HepG2 (cell line): Measurements from ENCODE around the gene UHMK1. TPM values are rescaled to one million over a fixed set of nuclear protein-coding genes. Genes with fewer than 3 reads are reported as not detected.

ENCODE experiments used
- ATF3 ChIP-seq: sonication (generic); formaldehyde crosslinking; IDR thresholded peaks from 2 replicates; pipeline ENCODE4 v1.4.0; 2020; ENCODE audit warnings: missing genetic modification reagents
- FOXA1 ChIP-seq, 2 experiments: fragments of 450-650 bp in 1 of 2; sonication (generic) in 1 of 2; formaldehyde crosslinking in 1 of 2; IDR thresholded peaks; 2 replicates each; pipeline versions ENCODE4 v1.4.0 to v1.6.1; 2016 to 2020; ENCODE audit warnings: missing genetic modification reagents in 1 of 2
- KIAA2018 ChIP-seq: sonication (generic); formaldehyde crosslinking; IDR thresholded peaks from 2 replicates; pipeline ENCODE4 v1.5.0; 2020; ENCODE audit warnings: mild to moderate bottlenecking, missing genetic modification reagents, borderline replicate concordance
- PCBP1 ChIP-seq: fragments of 200-400 bp; formaldehyde crosslinking; IDR thresholded peaks from 2 replicates; pipeline ENCODE4 v1.6.1; 2017; ENCODE audit warnings: mild to moderate bottlenecking, low read depth, low read length, borderline replicate concordance
- PHF21A ChIP-seq: sonication (generic); formaldehyde crosslinking; IDR thresholded peaks from 2 replicates; pipeline ENCODE4 v1.5.0; 2020; ENCODE audit warnings: mild to moderate bottlenecking, missing genetic modification reagents
- RFXAP ChIP-seq: sonication (generic); formaldehyde crosslinking; IDR thresholded peaks from 2 replicates; pipeline ENCODE4 v1.4.0; 2020; ENCODE audit warnings: missing genetic modification reagents, borderline replicate concordance
- ZBTB3 ChIP-seq: sonication (generic); formaldehyde crosslinking; IDR thresholded peaks from 2 replicates; pipeline ENCODE4 v1.4.0; 2020; ENCODE audit warnings: low read depth, mild to moderate bottlenecking, moderate library complexity, missing genetic modification reagents, borderline replicate concordance
- ZBTB42 ChIP-seq: sonication (generic); formaldehyde crosslinking; IDR thresholded peaks from 2 replicates; pipeline ENCODE4 v1.5.0; 2020; ENCODE audit warnings: mild to moderate bottlenecking, missing genetic modification reagents
- ZNF20 ChIP-seq: sonication (generic); formaldehyde crosslinking; IDR thresholded peaks from 2 replicates; pipeline ENCODE4 v1.4.0; 2020; ENCODE audit warnings: mild to moderate bottlenecking, moderate library complexity, missing genetic modification reagents
- ZNF460 ChIP-seq: sonication (generic); formaldehyde crosslinking; IDR thresholded peaks from 2 replicates; pipeline ENCODE4 v1.5.1; 2020; ENCODE audit warnings: missing genetic modification reagents, mild to moderate bottlenecking, borderline replicate concordance
- ZNF570 ChIP-seq: sonication (generic); formaldehyde crosslinking; IDR thresholded peaks from 2 replicates; pipeline ENCODE4 v1.4.0; 2020; ENCODE audit warnings: mild to moderate bottlenecking, missing genetic modification reagents, borderline replicate concordance
- ZNF580 ChIP-seq: IDR thresholded peaks from 2 replicates; pipeline ENCODE4 v1.6.1; 2016; ENCODE audit warnings: low read depth, borderline replicate concordance
- polyA plus RNA-seq, 8 experiments: library from polyadenylated mRNA; depleted of rRNA in 3 of 8; stranded (reverse) in 7 of 8; unstranded in 1 of 8; fragments of >200 nt; fragmentation: Illumina TruSeq in 4 of 8; extraction: Trizol in 4 of 8; gene quantifications; 2 replicates each; pipeline versions ENCODE4 v1.2.1 to v1.2.3, GENCODE V29; 2011 to 2016; ENCODE audit warnings: low read depth in 4 of 8, missing spikeins in 1 of 8, mixed read lengths in 1 of 8; ENCODE audit not compliant: insufficient read depth in 1 of 8
- total RNA-seq, 5 experiments: library from RNA; depleted of rRNA; stranded (reverse); fragments of >200 nt; fragmentation: Illumina TruSeq; extraction: Trizol; gene quantifications; 2 replicates each; pipeline ENCODE4 v1.2.3, GENCODE V29; 2016; ENCODE audit warnings: low read depth in 1 of 5
- TF ChIP-seq, protein P1 (sequence below): sonication (generic); formaldehyde crosslinking; IDR thresholded peaks from 2 replicates; pipeline ENCODE4 v1.5.0; 2020; ENCODE audit warnings: missing genetic modification reagents
- TF ChIP-seq, protein P2 (sequence below): sonication (generic); formaldehyde crosslinking; IDR thresholded peaks from 2 replicates; pipeline ENCODE4 v1.4.0; 2020; ENCODE audit warnings: mild to moderate bottlenecking, missing genetic modification reagents

UHMK1 gene
- total and polyA plus RNA-seq, 2 of the 13 experiments (the other 11 are each of a cell fraction or from before 2014, with no cell fraction given) = 12.9 to 20.0 TPM

GRCh38 chr1:162561616-162562469 lies 64.2 kb downstream of the UHMK1 start, which contains the start of gene UAP1 (continued):
- TF ChIP-seq KIAA2018 (CRISPR knock-in tag) = no peak
- TF ChIP-seq, protein P1, sequence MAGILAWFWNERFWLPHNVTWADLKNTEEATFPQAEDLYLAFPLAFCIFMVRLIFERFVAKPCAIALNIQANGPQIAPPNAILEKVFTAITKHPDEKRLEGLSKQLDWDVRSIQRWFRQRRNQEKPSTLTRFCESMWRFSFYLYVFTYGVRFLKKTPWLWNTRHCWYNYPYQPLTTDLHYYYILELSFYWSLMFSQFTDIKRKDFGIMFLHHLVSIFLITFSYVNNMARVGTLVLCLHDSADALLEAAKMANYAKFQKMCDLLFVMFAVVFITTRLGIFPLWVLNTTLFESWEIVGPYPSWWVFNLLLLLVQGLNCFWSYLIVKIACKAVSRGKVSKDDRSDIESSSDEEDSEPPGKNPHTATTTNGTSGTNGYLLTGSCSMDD (CRISPR knock-in tag) = no peak
- TF ChIP-seq ZNF580 (CRISPR knock-in tag) = 0 out of 2 replicates have a peak, but pooled peaks have one; percentile 4
- TF ChIP-seq ATF3 (CRISPR knock-in tag) = no peak
- 0 out of 2 replicates have a peak, but pooled peaks have one; percentile 44 for TF ChIP-seq ZNF20 (CRISPR knock-in tag)
- TF ChIP-seq PCBP1 = no peak
- no peak for TF ChIP-seq ZBTB3 (CRISPR knock-in tag)
- TF ChIP-seq PHF21A = peak; percentile 13; the same call in 1 of the 2 replicates
- 0 out of 2 replicates have a peak, but pooled peaks have one; percentile 44 for TF ChIP-seq RFXAP (CRISPR knock-in tag)
- no peak for TF ChIP-seq FOXA1 (IDR thresholded peaks at IDR 0.05)
- TF ChIP-seq FOXA1 (CRISPR knock-in tag; IDR thresholded peaks at IDR 0.05) = no peak
- TF ChIP-seq, protein P2, sequence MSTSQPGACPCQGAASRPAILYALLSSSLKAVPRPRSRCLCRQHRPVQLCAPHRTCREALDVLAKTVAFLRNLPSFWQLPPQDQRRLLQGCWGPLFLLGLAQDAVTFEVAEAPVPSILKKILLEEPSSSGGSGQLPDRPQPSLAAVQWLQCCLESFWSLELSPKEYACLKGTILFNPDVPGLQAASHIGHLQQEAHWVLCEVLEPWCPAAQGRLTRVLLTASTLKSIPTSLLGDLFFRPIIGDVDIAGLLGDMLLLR = peak; percentile 79; the same call in 1 of the 2 replicates
- no peak for TF ChIP-seq ZBTB42 (CRISPR knock-in tag)
- no peak; the same call in 1 of the 2 replicates for TF ChIP-seq ZNF460 (CRISPR knock-in tag)
- TF ChIP-seq ZNF570 (CRISPR knock-in tag) = no peak
